Type B pancreatic cell (in vitro differentiated cells): ENCODE measurements around the gene CD22. TPM values are rescaled to one million over a fixed set of nuclear protein-coding genes. Genes with fewer than 3 reads are reported as not detected.
A peak's percentile ranks its signal among the peaks of the same experiment; 100 is the strongest.

Experiments
- DNase-seq: peaks from one replicate; pipeline ENCODE4 v3.0.0; 2021; ENCODE audit warnings: mixed read lengths; ENCODE audit not compliant: unreplicated experiment; ENCODE audit errors: extremely low spot score
- H3K27ac Mint-ChIP-seq: 2 replicates; pipeline ENCODE4 v1.8.0; 2021; ENCODE audit warnings: mild to moderate bottlenecking, mixed read lengths
- H3K27me3 Mint-ChIP-seq: 2 replicates; pipeline ENCODE4 v1.8.0; 2021; ENCODE audit warnings: mixed read lengths
- H3K36me3 Mint-ChIP-seq: 2 replicates; pipeline ENCODE4 v1.8.0; 2021; ENCODE audit warnings: mixed read lengths
- H3K4me1 Mint-ChIP-seq: one replicate; pipeline ENCODE4 v1.8.0; 2021; ENCODE audit warnings: mixed read lengths; ENCODE audit not compliant: unreplicated experiment
- H3K4me3 Mint-ChIP-seq: 2 replicates; pipeline ENCODE4 v1.8.0; 2021; ENCODE audit warnings: mild to moderate bottlenecking, mixed read lengths
- H3K9me3 Mint-ChIP-seq: 2 replicates; pipeline ENCODE4 v1.8.0; 2021; ENCODE audit warnings: mixed read lengths
- CTCF ChIP-seq: fragments of 200-600 bp; sonication (generic); conservative IDR thresholded peaks from 2 replicates; pipeline ENCODE4 v1.5.0; 2021; ENCODE audit warnings: antibody characterized with exemption, mild to moderate bottlenecking
- total RNA-seq: library from RNA; stranded (reverse); gene quantifications from 2 replicates; pipeline ENCODE4 v1.2.1, GENCODE V29; 2021; ENCODE audit warnings: low replicate concordance

CD22 gene
- total RNA-seq, 1 donor from 2014 or later = 0.92 TPM

DNA sequence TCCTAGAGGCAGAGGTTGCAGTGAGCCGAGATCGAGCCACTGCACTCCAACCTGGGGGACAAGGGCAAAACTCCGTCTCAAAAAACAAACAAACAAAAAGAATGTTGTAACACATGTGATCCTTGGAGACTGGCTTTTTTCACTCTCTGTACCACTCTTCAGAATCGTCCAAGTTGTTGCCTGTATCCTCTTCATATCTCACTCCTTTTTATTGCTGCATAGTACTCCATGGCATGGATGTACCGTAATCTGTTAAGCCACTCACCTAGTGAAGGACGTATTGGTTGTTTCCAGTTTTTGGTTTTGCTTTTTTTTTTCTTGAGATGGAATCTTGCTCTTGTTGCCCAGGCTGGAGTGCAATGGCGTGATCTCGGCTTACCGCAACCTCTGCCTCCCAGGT is 7.0 kb upstream of the CD22 start:
- Mint-ChIP-seq H3K27me3 (no peaks in the 10 kb centered on the region), H3K4me1 (peaks cover 10% of the 10 kb centered on the region), H3K27ac (no peak overlapping the region), H3K9me3 (no peaks in the 10 kb centered on the region), H3K4me3 (no peak overlapping the region), H3K36me3 (no peaks in the 10 kb centered on the region)
- DNase-seq = no peak
- TF ChIP-seq CTCF = no peak

GRCh38 chr19:35327642-35328041 is 1.3 kb upstream of the CD22 start:
- H3K9me3 Mint-ChIP-seq = no peaks in the 10 kb centered on the region
- peak; percentile 36 for TF ChIP-seq CTCF
- no peak overlapping the region for H3K4me3 Mint-ChIP-seq
- no peaks in the 10 kb centered on the region for H3K27me3 Mint-ChIP-seq
- H3K36me3 Mint-ChIP-seq = no peaks in the 10 kb centered on the region
- DNase-seq = no peak
- no peak overlapping the region for H3K27ac Mint-ChIP-seq
- H3K4me1 Mint-ChIP-seq = no peaks in the 10 kb centered on the region

DNA sequence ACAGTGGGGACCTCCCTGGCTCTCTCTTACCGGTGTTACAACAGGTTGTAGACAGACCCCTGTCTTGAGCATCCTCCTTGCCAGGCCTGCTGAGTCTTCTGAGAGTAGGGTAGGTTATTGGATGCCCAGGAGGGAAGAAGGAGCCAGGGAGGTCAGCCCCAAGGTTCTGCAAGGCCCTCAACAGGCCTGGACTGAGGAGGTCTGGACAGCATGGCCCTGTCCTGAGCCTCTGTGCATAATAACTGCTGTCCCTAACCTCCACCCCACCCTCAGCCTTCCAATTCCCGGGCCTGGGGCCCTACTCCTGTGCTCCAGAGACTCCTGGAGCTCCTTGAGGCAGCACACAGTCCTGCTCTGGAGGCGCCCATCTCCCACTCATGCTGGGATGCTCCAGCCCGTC is 336 bp downstream of the CD22 start:
- Mint-ChIP-seq H3K9me3 (no peaks in the 10 kb centered on the region), H3K4me3 (no peak overlapping the region), H3K4me1 (peaks cover 7% of the 10 kb centered on the region), H3K36me3 (no peaks in the 10 kb centered on the region), H3K27ac (no peak overlapping the region), H3K27me3 (no peaks in the 10 kb centered on the region)
- DNase-seq = no peak
- TF ChIP-seq CTCF = no peak

DNA sequence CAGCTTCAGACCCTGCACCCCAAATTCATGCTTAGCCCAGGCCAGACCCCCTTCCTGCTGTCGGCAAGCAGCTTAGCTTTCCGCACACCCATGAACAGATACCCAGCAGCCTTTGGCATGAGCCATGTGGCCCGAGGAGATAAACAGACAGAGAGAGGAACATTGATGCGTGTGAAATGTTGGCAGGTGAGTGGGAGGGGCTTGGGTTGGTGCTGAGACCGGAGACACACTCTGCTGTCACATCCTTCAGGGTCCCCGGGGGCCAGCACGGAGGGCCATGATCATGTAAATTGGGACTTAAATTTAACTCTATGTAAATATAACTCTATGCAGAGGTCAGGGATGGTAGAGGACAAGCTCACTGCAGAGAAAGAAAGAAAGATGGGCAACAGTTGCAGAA is 1.5 kb downstream of the CD22 start:
- no peak for DNase-seq
- Mint-ChIP-seq H3K4me1 (peaks cover 8% of the 10 kb centered on the region), H3K27me3 (no peaks in the 10 kb centered on the region), H3K4me3 (no peak overlapping the region), H3K27ac (no peak overlapping the region), H3K9me3 (no peaks in the 10 kb centered on the region), H3K36me3 (no peaks in the 10 kb centered on the region)
- no peak for TF ChIP-seq CTCF

GRCh38 chr19:35331551-35332214 is 2.7 kb downstream of the CD22 start:
- no peak overlapping the region for H3K27ac Mint-ChIP-seq
- H3K27me3 Mint-ChIP-seq = no peaks in the 10 kb centered on the region
- TF ChIP-seq CTCF = no peak
- DNase-seq = no peak
- no peaks in the 10 kb centered on the region for H3K36me3 Mint-ChIP-seq
- H3K4me3 Mint-ChIP-seq = no peak overlapping the region
- H3K9me3 Mint-ChIP-seq = no peaks in the 10 kb centered on the region
- H3K4me1 Mint-ChIP-seq = peaks cover 8% of the 10 kb centered on the region

DNA sequence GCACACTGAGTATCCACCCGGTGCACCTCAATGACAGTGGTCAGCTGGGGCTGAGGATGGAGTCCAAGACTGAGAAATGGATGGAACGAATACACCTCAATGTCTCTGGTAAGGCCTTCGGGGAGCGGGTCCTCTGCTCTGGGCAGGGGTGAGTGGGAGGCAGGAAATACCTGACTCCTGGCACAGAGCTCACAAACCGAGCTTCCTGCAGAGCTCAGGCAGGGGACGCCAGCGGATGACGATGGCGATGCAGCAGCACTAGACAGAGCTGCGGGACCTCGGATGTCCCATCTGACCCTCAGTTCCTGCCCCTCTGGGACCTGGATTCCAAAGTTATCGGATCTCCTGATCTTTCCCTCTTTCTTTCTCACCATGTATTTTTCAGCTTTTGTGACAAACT is 3.8 kb downstream of the CD22 start:
- Mint-ChIP-seq H3K9me3 (no peaks in the 10 kb centered on the region), H3K4me1 (peaks cover 8% of the 10 kb centered on the region), H3K4me3 (no peak overlapping the region), H3K27ac (no peak overlapping the region), H3K36me3 (no peaks in the 10 kb centered on the region), H3K27me3 (no peaks in the 10 kb centered on the region)
- no peak for DNase-seq
- no peak for TF ChIP-seq CTCF
